ENCODE results near the gene BTD.
A peak's percentile ranks its signal among the peaks of the same experiment; 100 is the strongest.
"Not testable (repeated sequence)": the region's sequence is repeated elsewhere in the genome, so short reads cannot be mapped to it uniquely, and the experiment has no call there.

Gene BTD

GRCh38 chr3:15601399-15602145 lies at the start of gene BTD, which contains the start of gene HACL1:
BTD (plus strand) TSS chr3:15601745; CDS start chr3:15635440, 33,695 bp downstream.
HACL1 (minus strand) TSS chr3:15601569; CDS start chr3:15601463, 106 bp downstream.
- DNase-seq: peak; percentile 99

- no peak for DNase-seq
Observed at GRCh38 chr3:15551902-15552301, 49.6 kb upstream of the BTD start.

- DNase-seq: no peak
Observed at GRCh38 chr3:15553749-15554148, 47.8 kb upstream of the BTD start.

GRCh38 chr3:15556512-15556911 lies 45.0 kb upstream of the BTD start:
- DNase-seq: no peak

GRCh38 chr3:15557511-15557946 lies 44.0 kb upstream of the BTD start:
- peak; percentile 92 for DNase-seq

GRCh38 chr3:15558581-15558980 lies 43.0 kb upstream of the BTD start:
- no peak for DNase-seq

- no peak for DNase-seq
Observed at GRCh38 chr3:15562560-15562959, 39.0 kb upstream of the BTD start.

- no peak for DNase-seq
Observed at GRCh38 chr3:15563190-15563589, 38.4 kb upstream of the BTD start.

GRCh38 chr3:15572138-15572537 lies 29.4 kb upstream of the BTD start:
- no peak for DNase-seq

GRCh38 chr3:15575446-15575845 lies 26.1 kb upstream of the BTD start:
- no peak for DNase-seq

- DNase-seq: peak; percentile 31
Observed at GRCh38 chr3:15576475-15576874, 25.1 kb upstream of the BTD start.

- DNase-seq: no peak
Observed at GRCh38 chr3:15578289-15578867, 23.2 kb upstream of the BTD start.

- no peak for DNase-seq
Observed at GRCh38 chr3:15579051-15579450, 22.5 kb upstream of the BTD start.

GRCh38 chr3:15581471-15582394 lies 19.8 kb upstream of the BTD start:
- no peak for DNase-seq

- DNase-seq: no peak
Observed at GRCh38 chr3:15585111-15585845, 16.3 kb upstream of the BTD start.

- DNase-seq: no peak
Observed at GRCh38 chr3:15591242-15591641, 10.3 kb upstream of the BTD start.

- DNase-seq: no peak
Observed at GRCh38 chr3:15591928-15592327, 9.6 kb upstream of the BTD start.

- DNase-seq: no peak
Observed at GRCh38 chr3:15592968-15593367, 8.6 kb upstream of the BTD start.

GRCh38 chr3:15595955-15596354 lies 5.6 kb upstream of the BTD start:
- DNase-seq: no peak

- DNase-seq: no peak
Observed at GRCh38 chr3:15601046-15601398, 523 bp upstream of the BTD start.

- no peak for DNase-seq
Observed at GRCh38 chr3:15602146-15602536, 596 bp downstream of the BTD start.

- DNase-seq: not testable (repeated sequence)
Observed at GRCh38 chr3:15602816-15603215, 1.3 kb downstream of the BTD start.

GRCh38 chr3:15604584-15604983 lies 3.0 kb downstream of the BTD start:
- not testable (repeated sequence) for DNase-seq
